H9 (cell line): ENCODE data around the gene MAST4. TPM values are rescaled to one million over a fixed set of nuclear protein-coding genes. Genes with fewer than 3 reads are reported as not detected.

Experiments
- DNase-seq: peaks from one replicate; pipeline ENCODE4 v3.0.0-alpha.2; 2017
- H2AFZ ChIP-seq: one replicate; pipeline ENCODE4 v1.6.1; 2013; ENCODE audit warnings: mild to moderate bottlenecking, low read length, control low read depth, moderate library complexity
- H2AK5ac ChIP-seq: 2 replicates; pipeline ENCODE4 v1.6.1; 2013; ENCODE audit warnings: low read length, control low read depth, mixed read lengths; ENCODE audit not compliant: insufficient read length
- H2BK120ac ChIP-seq: one replicate; pipeline ENCODE4 v1.6.1; 2013; ENCODE audit warnings: low read depth, mild to moderate bottlenecking, low read length, control low read depth, inconsistent platforms; ENCODE audit not compliant: poor library complexity, severe bottlenecking
- H2BK12ac ChIP-seq: 2 replicates; pipeline ENCODE4 v1.6.1; 2013; ENCODE audit warnings: low read length, control low read depth, mixed read lengths, low read depth; ENCODE audit not compliant: insufficient read length
- H2BK15ac ChIP-seq: 2 replicates; pipeline ENCODE4 v1.6.1; 2013; ENCODE audit warnings: low read depth, low read length, control low read depth
- H2BK20ac ChIP-seq: one replicate; pipeline ENCODE4 v1.6.1; 2013; ENCODE audit warnings: low read depth, mild to moderate bottlenecking, low read length, control low read depth, inconsistent platforms; ENCODE audit not compliant: poor library complexity, severe bottlenecking
- H2BK5ac ChIP-seq: 2 replicates; pipeline ENCODE4 v1.6.1; 2013; ENCODE audit warnings: low read length, control low read depth, mixed read lengths; ENCODE audit not compliant: insufficient read length
- H3K14ac ChIP-seq: 2 replicates; pipeline ENCODE4 v1.6.1; 2013; ENCODE audit warnings: low read length, control low read depth; ENCODE audit not compliant: insufficient read depth
- H3K18ac ChIP-seq: 2 replicates; pipeline ENCODE4 v1.6.1; 2013; ENCODE audit warnings: low read depth, mild to moderate bottlenecking, mixed read lengths, low read length, control low read depth; ENCODE audit not compliant: insufficient read length
- H3K23ac ChIP-seq: 2 replicates; pipeline ENCODE4 v1.6.1; 2013; ENCODE audit warnings: low read length, control low read depth, mixed read lengths, low read depth; ENCODE audit not compliant: insufficient read length
- H3K23me2 ChIP-seq: 2 replicates; pipeline ENCODE4 v1.6.1; 2013; ENCODE audit warnings: low read depth, mild to moderate bottlenecking, mixed read lengths, low read length, control low read depth; ENCODE audit not compliant: insufficient read length, poor library complexity, severe bottlenecking
- H3K27ac ChIP-seq: 2 replicates; pipeline ENCODE4 v1.5.1; 2013; ENCODE audit warnings: low read length, control low read depth, mixed read lengths, low read depth; ENCODE audit not compliant: insufficient read length
- H3K27me3 ChIP-seq: 2 replicates; pipeline ENCODE4 v1.6.1; 2013; ENCODE audit warnings: low read length, control low read depth, inconsistent platforms; ENCODE audit not compliant: insufficient read depth
- H3K4ac ChIP-seq: 2 replicates; pipeline ENCODE4 v1.6.1; 2013; ENCODE audit warnings: low read depth, mild to moderate bottlenecking, control low read depth, inconsistent platforms, low read length, moderate library complexity
- H3K4me1 ChIP-seq: 2 replicates; pipeline ENCODE4 v1.6.1; 2013; ENCODE audit warnings: low read length, control low read depth, inconsistent platforms; ENCODE audit not compliant: insufficient read depth
- H3K4me2 ChIP-seq: 2 replicates; pipeline ENCODE4 v1.6.1; 2013; ENCODE audit warnings: low read length, control low read depth, mixed read lengths; ENCODE audit not compliant: insufficient read length, insufficient read depth
- H3K56ac ChIP-seq: 2 replicates; pipeline ENCODE4 v1.6.1; 2013; ENCODE audit warnings: low read depth, mild to moderate bottlenecking, mixed read lengths, low read length, control low read depth; ENCODE audit not compliant: insufficient read length
- H3K79me1 ChIP-seq: 2 replicates; pipeline ENCODE4 v1.6.1; 2013; ENCODE audit warnings: low read depth, mild to moderate bottlenecking, moderate library complexity, low read length, control low read depth, inconsistent platforms; ENCODE audit not compliant: insufficient read depth, poor library complexity, severe bottlenecking
- H3K79me2 ChIP-seq: 2 replicates; pipeline ENCODE4 v1.6.1; 2013; ENCODE audit warnings: low read length, control low read depth, inconsistent platforms; ENCODE audit not compliant: insufficient read depth
- H3K9ac ChIP-seq: 2 replicates; pipeline ENCODE4 v1.6.1; 2013; ENCODE audit warnings: low read length, control low read depth, mixed read lengths; ENCODE audit not compliant: insufficient read length; ENCODE audit errors: extremely low read depth
- H3K9me3 ChIP-seq: one replicate; pipeline ENCODE4 v1.6.1; 2013; ENCODE audit warnings: low read depth, low read length, inconsistent platforms; ENCODE audit not compliant: control insufficient read depth
- H3T11ph ChIP-seq: one replicate; pipeline ENCODE4 v1.6.1; 2013; ENCODE audit warnings: mild to moderate bottlenecking, low read length, control low read depth, inconsistent platforms
- H4K20me1 ChIP-seq: one replicate; pipeline ENCODE4 v1.6.1; 2013; ENCODE audit not compliant: control insufficient read depth, insufficient read length, insufficient read depth
- H4K5ac ChIP-seq: 2 replicates; pipeline ENCODE4 v1.6.1; 2013; ENCODE audit warnings: low read depth, mild to moderate bottlenecking, mixed read lengths, low read length, control low read depth; ENCODE audit not compliant: insufficient read length
- H4K8ac ChIP-seq: replicated peaks from 2 replicates; pipeline ENCODE4 v1.6.1; 2013; ENCODE audit warnings: low read length, control low read depth, mixed read lengths, low read depth; ENCODE audit not compliant: insufficient read length
- H4K91ac ChIP-seq: 2 replicates; pipeline ENCODE4 v1.6.1; 2013; ENCODE audit warnings: low read depth, mild to moderate bottlenecking, moderate library complexity, mixed read lengths, low read length, control low read depth; ENCODE audit not compliant: insufficient read length
- H3K27ac Mint-ChIP-seq, 3 experiments: 2 replicates in 2 of 3; 3 replicates in 1 of 3; pipeline ENCODE4 v1.8.0; 2020 to 2021; ENCODE audit warnings: mixed read lengths in 3 of 3, mild to moderate bottlenecking in 1 of 3, moderate library complexity in 1 of 3
- H3K27me3 Mint-ChIP-seq: 2 replicates; pipeline ENCODE4 v1.8.0; 2021; ENCODE audit warnings: low read depth, mild to moderate bottlenecking, moderate library complexity, mixed read lengths
- H3K36me3 Mint-ChIP-seq, 3 experiments: 2 replicates in 2 of 3; 3 replicates in 1 of 3; pipeline ENCODE4 v1.8.0; 2020 to 2021; ENCODE audit warnings: low read depth in 3 of 3, mixed read lengths in 3 of 3; ENCODE audit not compliant: insufficient read depth in 1 of 3
- H3K4me1 Mint-ChIP-seq, 2 experiments: 2 replicates each; pipeline ENCODE4 v1.8.0; 2020; ENCODE audit warnings: mixed read lengths in 2 of 2
- H3K4me3 Mint-ChIP-seq, 2 experiments: 2 replicates in 1 of 2; 3 replicates in 1 of 2; pipeline ENCODE4 v1.8.0; 2020 to 2021; ENCODE audit warnings: mild to moderate bottlenecking in 2 of 2, mixed read lengths in 2 of 2, moderate library complexity in 1 of 2
- H3K9me3 Mint-ChIP-seq, 2 experiments: 2 replicates in 1 of 2; 3 replicates in 1 of 2; pipeline ENCODE4 v1.8.0; 2020; ENCODE audit warnings: mild to moderate bottlenecking in 2 of 2, mixed read lengths in 2 of 2, moderate library complexity in 1 of 2
- CTCF ChIP-seq: fragments of 200-600 bp; sonication (generic); conservative IDR thresholded peaks from 3 replicates; pipeline ENCODE4 v1.8.0; 2021; ENCODE audit warnings: antibody characterized with exemption, mild to moderate bottlenecking
- WGBS: extraction: QIAGEN DNeasy Blood & Tissue Kit; methylation state at CpG from one replicate; pipeline ENCODE4 v1.1.7; 2013; ENCODE audit warnings: missing lambda C conversion rate, low lambda C conversion rate, mixed read lengths; ENCODE audit not compliant: insufficient read length; ENCODE audit errors: extremely low coverage; 5-methylcytosine and 5-hydroxymethylcytosine counted together
- total RNA-seq: library from RNA; stranded (reverse); gene quantifications from 2 replicates; pipeline ENCODE4 v1.2.1, GENCODE V29; 2021

MAST4 gene
- total RNA-seq, 1 experiment from 2014 or later: 3.7 TPM

GRCh38 chr5:66956439-66956838, 360.2 kb downstream of the MAST4 start:
- WGBS: no CpG with 5 or more reads among the region's 4 CpGs
- H3T11ph ChIP-seq: no peak overlapping the region
- no peaks in the 10 kb centered on the region for H3K9me3 Mint-ChIP-seq
- no peak overlapping the region for H2BK15ac ChIP-seq
- H2AFZ ChIP-seq: no peak overlapping the region
- peaks cover 33 to 39% of the 10 kb centered on the region in 2 experiments for H3K4me1 Mint-ChIP-seq
- H3K18ac ChIP-seq: no peak overlapping the region
- no peaks in the 10 kb centered on the region for H3K36me3 Mint-ChIP-seq
- no peak overlapping the region for H3K4me2 ChIP-seq
- H3K27ac Mint-ChIP-seq: no peak overlapping the region
- H2AK5ac ChIP-seq: no peak overlapping the region
- no peak overlapping the region for H3K4me3 Mint-ChIP-seq
- H3K23me2 ChIP-seq: no peaks in the 10 kb centered on the region
- H3K56ac ChIP-seq: no peak overlapping the region
- no peaks in the 10 kb centered on the region; the same call in none of the 2 replicates for H3K27me3 Mint-ChIP-seq
- no peak overlapping the region for H3K9ac ChIP-seq
- H3K4me1 ChIP-seq: peaks cover 8% of the 10 kb centered on the region; the same call in 1 of the 2 replicates
- no peak overlapping the region for H2BK12ac ChIP-seq
- H2BK20ac ChIP-seq: no peak overlapping the region
- H3K23ac ChIP-seq: no peak overlapping the region
- no peaks in the 10 kb centered on the region for H3K9me3 ChIP-seq
- no peaks in the 10 kb centered on the region for H4K20me1 ChIP-seq
- H4K91ac ChIP-seq: no peak overlapping the region
- H4K8ac ChIP-seq: no peak overlapping the region
- H3K4ac ChIP-seq: no peak overlapping the region
- no peak overlapping the region for H4K5ac ChIP-seq
- no peak for TF ChIP-seq CTCF
- no peak for DNase-seq
- H3K27ac ChIP-seq: no peak overlapping the region
- H3K14ac ChIP-seq: no peak overlapping the region
- no peaks in the 10 kb centered on the region for H3K79me2 ChIP-seq
- H2BK5ac ChIP-seq: no peak overlapping the region
- H2BK120ac ChIP-seq: no peak overlapping the region
- H3K79me1 ChIP-seq: no peaks in the 10 kb centered on the region
- H3K27me3 ChIP-seq: no peaks in the 10 kb centered on the region
